HG02610 (cell line): ENCODE measurements around the gene XXYLT1.
"Not testable (repeated sequence)": the region's sequence is repeated elsewhere in the genome, so short reads cannot be mapped to it uniquely, and the experiment has no call there.

Source experiments
- ATAC-seq: cut with Tn5 transposase; IDR thresholded peaks from one replicate; pipeline ENCODE4 v1.9.1; 2021; ENCODE audit warnings: mild to moderate bottlenecking, moderate library complexity; ENCODE audit not compliant: unreplicated experiment

Gene XXYLT1

GRCh38 chr3:195117978-195118581 is 152.9 kb downstream of the XXYLT1 start:
- ATAC-seq = no peak

DNA sequence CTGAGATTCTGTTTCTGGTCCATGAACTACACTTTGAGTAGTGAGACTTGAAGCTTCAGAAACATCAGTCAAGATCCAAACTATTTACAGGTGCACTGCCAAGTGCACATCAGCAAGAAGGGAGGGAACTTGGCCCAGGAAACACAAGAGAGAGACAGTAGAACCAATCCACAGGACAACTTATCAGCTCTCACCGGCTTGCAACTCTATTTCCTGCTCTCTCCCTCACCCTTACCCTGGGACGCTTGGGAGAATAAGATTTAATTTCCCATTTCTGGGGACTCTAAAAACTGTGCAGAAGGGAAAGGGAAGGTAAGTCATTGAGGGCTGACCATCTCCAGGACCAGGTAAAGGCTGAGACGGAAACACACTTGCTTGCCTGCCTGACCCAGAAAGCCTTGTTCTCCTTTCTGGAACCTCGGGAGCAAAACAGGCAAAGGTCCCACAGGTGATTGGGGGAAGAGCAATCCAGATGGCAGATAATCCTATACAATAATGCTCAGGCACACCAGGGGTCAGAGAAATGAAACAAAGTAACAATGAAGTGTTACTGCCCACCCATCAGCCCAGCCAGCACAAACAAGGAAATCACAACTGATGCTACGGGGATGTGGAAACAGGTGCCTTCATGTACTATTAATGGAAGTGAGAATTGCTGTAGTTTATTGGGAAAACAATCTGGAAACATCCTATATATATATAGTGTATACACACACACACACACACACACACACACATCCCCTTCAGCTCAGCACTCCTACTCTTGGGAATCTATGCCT is 154.4 kb downstream of the XXYLT1 start:
- ATAC-seq = no peak

- ATAC-seq = no peak
Observed at GRCh38 chr3:195115600-195116406, 155.2 kb downstream of the XXYLT1 start.

DNA sequence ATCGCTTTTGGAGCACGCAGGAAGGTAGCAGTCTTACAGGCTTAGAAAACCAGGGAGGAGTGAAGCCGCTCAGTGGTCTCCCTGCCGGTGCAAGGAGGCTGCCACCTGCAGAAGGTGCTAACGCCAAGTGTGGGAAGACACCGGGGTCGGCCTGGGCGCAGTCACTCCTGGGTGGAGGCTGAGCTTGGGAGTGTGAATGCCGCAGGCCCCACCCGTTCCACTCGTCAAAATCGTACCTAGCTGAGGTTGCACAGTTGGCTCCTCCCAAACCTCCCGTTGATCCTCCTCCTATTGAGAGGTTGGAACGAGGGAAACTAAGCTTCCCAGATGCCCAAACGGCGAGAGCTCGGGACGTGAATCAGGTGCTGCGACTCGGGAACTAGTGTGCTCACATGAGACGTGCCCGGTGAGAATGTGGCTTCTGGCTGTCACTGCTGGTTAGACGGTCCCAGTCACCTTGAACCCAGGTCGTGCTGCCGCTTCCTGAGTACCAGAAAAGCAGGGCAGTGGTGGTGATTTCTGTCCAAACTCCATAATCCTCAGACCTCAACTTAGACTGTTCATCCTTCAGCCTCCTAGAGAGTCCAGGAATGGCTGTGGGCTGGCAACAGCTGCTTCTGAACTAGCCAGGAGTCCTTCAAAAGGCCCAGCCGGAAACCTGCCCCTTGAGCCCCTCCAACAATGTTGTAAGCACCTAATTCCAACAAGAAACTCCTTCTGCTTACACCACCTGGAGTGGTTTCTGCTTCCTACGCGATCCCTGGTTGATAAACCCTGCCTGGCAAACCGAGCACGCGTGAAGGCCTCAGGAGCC is 156.0 kb downstream of the XXYLT1 start:
- ATAC-seq = no peak

- ATAC-seq = no peak
Observed at GRCh38 chr3:195113536-195114425, 157.2 kb downstream of the XXYLT1 start.

- no peak for ATAC-seq
Observed at GRCh38 chr3:195113048-195113447, 157.9 kb downstream of the XXYLT1 start.

DNA sequence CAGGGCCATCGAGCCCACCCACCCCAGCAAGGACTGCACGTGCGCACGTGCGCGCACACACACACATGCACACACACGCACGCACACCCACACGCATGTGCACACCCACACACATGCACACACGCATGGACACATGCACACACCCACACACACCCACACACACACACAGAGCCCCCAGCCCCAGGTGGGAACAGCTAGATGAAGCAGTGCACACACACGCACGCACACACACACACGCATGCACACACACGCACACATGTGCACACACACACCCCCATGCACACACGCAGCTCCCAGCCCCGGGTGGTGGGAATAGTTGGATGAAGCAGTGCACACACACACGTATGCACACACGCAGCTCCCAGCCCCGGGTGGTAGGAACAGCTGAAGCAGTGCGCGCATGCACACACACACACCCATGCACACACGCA is 158.6 kb downstream of the XXYLT1 start:
- no peak for ATAC-seq

GRCh38 chr3:195111766-195112165 is 159.2 kb downstream of the XXYLT1 start:
- no peak for ATAC-seq

DNA sequence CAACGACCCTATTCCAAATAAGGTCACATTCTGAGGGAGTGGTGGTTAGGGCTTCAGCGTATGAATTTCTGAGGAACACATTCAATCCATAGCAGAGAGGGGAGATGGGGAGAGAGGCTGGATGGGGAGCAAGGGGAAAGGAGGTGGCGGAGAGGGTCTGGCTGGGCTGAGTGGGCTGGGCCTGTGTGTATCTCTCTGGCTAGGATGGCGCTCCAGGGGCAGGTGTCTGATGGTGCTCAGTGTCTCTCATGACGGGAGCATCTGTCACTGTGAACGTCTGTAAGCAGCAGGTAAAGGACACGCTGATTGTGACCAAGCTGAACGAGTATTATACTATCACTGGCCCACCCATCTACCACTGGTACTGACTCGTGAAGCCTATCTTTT is 159.6 kb downstream of the XXYLT1 start:
- ATAC-seq = no peak

GRCh38 chr3:195110647-195111318 is 160.2 kb downstream of the XXYLT1 start:
- no peak for ATAC-seq

DNA sequence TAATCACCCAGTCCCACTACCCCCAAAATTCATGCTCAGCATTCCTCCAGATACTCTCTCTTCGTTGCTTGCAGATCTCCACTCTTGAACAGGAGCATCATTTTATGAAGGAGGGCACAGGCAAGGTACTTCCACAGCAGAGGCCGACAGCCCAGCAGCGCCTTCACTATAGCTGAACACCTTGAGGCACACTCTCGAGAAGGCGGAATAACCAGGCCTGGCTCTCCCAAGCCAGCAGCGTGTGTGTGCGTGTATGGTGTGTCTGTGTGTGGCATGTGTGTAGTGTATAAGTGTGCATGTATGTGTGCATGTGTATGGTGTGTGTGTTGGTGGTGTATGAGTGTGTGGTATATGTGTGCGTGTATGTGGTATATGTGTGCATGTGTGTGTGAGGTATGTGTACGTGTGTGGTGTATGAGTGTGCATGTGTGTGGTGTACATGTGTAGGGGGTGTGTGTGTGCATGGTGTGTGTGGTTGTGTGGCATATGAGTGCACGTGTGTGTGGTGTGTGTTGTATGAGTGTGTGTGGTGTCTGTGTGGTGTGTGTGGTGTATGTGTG is 161.8 kb downstream of the XXYLT1 start:
- no peak for ATAC-seq

DNA sequence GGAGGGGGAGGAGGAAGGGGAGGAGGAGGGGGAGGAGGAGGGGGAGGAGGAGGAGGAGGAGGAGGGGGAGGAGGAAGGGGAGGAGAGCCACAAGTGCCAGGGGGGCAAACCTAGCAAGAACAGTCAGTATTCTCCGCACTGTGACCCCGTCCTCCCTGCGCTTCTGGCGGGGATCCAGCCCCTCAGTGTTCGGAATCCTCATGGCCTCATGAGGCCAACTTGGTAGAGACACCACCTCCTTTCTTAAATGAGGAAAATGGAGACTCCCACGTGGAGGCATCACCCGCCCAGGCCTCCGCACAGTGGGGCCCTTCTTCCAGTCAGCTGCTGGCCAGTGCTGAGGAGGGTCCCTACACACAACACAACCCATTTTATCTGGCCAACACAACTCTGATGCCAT is 163.4 kb downstream of the XXYLT1 start:
- no peak for ATAC-seq

- not testable (repeated sequence) for ATAC-seq
Observed at GRCh38 chr3:195107031-195107430, 163.9 kb downstream of the XXYLT1 start.

- peak; percentile 52 for ATAC-seq
Observed at GRCh38 chr3:195106418-195106906, 164.5 kb downstream of the XXYLT1 start.

DNA sequence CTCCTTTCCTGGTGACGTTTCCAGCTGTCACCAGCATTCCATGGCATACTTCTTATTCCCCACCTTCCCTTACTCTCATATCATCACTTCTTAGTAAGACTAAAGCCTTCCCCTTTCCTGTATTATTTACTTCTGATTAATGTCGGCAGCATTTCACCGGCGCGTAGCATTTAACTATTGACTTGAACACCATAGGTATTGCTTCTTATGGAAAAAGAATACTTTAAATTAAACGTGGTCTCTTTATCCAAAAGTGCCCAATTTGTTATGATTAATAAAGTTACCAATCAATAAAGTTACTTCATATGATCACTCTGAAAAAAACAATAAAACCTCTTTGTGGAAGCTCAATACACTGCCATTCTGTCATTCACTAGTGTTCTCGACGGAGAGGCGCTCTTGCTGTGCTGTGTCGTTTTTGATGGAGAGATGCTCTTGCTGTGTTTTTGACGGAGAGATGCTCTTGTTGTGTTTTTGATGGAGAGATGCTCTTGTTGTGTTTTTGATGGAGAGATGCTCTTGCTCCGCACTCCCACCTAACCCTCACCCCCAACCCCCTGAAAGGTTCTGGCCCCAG is 165.0 kb downstream of the XXYLT1 start:
- no peak for ATAC-seq

DNA sequence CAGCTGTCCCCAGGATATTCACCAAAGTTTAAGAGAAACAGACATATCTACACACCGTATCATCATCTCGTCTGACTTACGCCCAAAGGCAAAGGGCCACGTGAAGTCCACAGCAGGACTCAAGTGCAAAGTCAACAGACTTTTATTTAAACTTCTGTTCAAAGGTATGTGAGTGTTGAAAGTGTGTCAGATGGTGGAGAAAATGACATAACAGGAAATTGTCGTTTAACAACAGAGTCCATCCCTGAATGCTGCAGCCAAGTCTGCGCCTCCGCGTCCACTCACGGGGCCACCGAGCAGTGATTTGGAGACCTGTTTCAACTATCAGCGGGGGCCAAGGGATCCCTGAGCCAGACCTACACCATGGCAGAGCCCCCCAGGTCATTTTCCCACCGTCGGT is 165.6 kb downstream of the XXYLT1 start:
- no peak for ATAC-seq

- no peak for ATAC-seq
Observed at GRCh38 chr3:195104340-195104739, 166.6 kb downstream of the XXYLT1 start.

- ATAC-seq = no peak
Observed at GRCh38 chr3:195103623-195104022, 167.3 kb downstream of the XXYLT1 start.
